Activated CD8-positive, alpha-beta memory T cell treated with anti-CD3 and anti-CD28 coated beads, Interleukin-2, amount 50 U/mL, for 4 hours (primary cell): ENCODE results near the gene RPL9.
"Not testable (repeated sequence)": the region's sequence is repeated elsewhere in the genome, so short reads cannot be mapped to it uniquely, and the experiment has no call there.

Experiments
- DNase-seq: peaks from one replicate; pipeline ENCODE4 v3.0.0-alpha.2; 2020

RPL9 gene

GRCh38 chr4:39422247-39422646, 36.5 kb downstream of the RPL9 start:
- no peak for DNase-seq

- no peak for DNase-seq
Observed at GRCh38 chr4:39415678-39416283, 42.9 kb downstream of the RPL9 start.

DNA sequence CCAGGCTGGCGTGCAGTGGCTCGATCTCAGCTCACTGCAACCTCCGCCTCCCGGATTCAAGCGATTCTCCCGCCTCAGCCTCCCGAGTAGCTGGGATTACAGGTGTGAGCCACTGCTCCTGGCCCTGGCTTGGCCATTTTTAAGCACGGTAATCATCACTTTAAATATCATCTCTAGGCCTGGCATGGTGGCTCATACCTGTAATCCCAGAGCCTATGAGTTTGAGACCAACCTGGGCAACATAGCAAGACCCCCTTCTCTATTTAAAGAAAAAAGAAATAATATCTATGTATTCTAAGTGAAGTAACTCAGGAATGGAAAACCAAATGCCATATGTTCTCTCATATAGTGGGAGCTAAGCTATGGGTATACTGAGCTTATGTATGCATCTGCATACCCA, 47.2 kb downstream of the RPL9 start:
- not testable (repeated sequence) for DNase-seq

GRCh38 chr4:39410415-39410814, 48.3 kb downstream of the RPL9 start:
- no peak for DNase-seq

DNA sequence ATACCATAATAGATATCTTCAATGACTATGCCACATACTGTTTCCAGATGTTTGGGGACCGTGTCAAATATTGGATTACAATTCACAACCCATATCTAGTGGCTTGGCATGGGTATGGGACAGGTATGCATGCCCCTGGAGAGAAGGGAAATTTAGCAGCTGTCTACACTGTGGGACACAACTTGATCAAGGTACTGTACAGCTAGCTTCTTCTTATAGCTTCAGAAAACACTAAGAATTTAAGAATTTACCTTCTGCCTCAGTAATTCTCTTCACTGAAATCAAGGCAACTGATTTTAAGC, 51.2 kb downstream of the RPL9 start:
- DNase-seq = no peak

GRCh38 chr4:39406763-39407583, 51.7 kb downstream of the RPL9 start, which contains the start of gene KLB:
Gene KLB (plus strand): TSS chr4:39406930. CDS start chr4:39406950, 20 bp downstream.
- no peak for DNase-seq
